HG02798 (cell line): ENCODE results near the gene LGI2.
"Not testable (repeated sequence)": the region's sequence is repeated elsewhere in the genome, so short reads cannot be mapped to it uniquely, and the experiment has no call there.

Source experiments
- ATAC-seq: cut with Tn5 transposase; IDR thresholded peaks from one replicate; pipeline ENCODE4 v1.9.1; 2021; ENCODE audit warnings: mild to moderate bottlenecking; ENCODE audit not compliant: unreplicated experiment, poor library complexity

The LGI2 gene

DNA sequence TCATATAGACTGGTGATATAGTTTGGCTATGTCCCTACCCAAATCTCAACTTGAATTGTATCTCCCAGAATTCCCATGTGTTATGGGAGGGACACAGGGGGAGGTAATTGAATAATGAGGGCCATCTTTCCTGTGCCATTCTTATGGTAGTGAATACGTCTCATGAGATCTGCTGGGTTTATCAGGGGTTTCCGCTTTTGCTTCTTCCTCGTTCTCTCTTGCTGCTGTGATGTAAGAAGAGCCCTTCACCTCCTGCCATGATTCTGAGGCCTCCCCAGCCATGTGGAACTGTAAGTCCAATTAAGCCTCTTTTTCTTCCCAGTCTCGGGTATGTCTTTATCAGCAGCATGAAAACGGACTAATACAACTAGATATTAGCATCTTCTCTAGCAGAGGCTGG lies 21.3 kb upstream of the LGI2 start:
- not testable (repeated sequence) for ATAC-seq

DNA sequence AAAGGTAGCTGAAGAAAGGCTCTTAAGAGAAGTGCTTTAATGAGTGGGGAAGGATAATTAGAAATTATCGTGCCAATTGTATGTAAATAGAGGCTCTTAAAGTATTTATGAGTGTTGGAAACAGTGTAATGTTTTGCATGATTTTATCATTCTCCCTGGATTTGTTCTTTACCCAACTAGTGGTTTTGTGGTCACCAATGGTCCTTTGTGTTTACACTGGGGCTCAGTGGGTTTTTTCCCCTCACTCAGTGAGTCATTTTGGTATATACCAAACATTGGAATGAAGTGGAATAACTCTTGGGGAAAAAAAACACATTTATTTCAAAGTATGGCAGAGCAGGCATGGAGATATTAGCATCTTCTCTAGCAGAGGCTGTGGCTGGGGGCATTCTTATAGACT lies 20.8 kb upstream of the LGI2 start:
- no peak for ATAC-seq

DNA sequence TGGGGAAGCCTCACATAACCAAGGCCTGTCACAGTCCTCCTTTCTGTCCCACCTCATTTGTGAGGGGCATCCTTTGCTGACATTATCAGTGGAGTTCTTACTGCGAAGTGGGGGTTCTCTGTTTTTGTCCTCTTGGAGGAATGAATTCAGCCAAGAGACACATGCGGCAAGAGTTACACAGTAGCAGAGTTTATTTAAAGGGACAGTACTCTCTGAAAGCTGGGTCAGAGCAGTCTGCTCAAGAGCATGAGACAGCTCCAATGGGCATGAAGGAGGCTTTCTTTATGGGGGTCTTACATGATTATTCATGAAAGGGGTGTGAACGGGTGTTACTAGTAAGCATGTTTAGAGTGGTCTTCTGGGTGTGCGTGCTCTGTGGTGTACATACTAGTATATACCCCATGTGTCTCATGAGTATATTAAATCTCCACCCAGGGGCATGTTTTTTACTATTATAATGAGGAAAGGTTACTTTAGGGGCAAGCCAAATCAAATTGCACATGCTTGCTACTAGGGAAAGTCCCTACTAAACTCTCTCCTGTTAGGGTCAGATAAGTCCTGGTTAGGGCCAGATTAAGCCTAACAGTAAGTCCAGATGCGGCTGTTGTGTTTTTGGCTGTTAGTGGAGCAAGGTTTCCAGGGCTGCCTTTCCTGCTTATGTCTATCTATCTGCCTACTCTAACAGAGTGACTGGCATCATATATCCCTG lies 19.8 kb upstream of the LGI2 start:
- ATAC-seq = no peak

DNA sequence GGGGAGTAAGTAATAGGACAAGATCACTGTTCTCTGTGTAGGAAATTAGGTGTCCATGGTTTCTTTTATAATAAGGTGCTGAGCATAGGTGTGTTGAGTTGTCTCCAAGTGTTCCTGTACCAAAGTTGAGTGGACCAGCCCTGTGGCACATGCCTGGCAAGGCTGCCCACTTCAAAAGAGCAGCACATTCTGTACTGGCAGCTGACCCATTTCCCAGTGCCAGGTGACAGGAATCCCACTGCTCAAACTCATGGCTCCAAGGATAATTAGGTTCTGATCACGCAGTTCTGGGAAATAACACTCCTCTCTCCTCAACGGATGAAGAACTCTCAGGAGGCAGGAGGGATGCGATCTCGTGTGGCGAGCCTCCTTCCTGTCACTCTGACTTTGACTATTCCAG lies 12.8 kb upstream of the LGI2 start:
- ATAC-seq = no peak

DNA sequence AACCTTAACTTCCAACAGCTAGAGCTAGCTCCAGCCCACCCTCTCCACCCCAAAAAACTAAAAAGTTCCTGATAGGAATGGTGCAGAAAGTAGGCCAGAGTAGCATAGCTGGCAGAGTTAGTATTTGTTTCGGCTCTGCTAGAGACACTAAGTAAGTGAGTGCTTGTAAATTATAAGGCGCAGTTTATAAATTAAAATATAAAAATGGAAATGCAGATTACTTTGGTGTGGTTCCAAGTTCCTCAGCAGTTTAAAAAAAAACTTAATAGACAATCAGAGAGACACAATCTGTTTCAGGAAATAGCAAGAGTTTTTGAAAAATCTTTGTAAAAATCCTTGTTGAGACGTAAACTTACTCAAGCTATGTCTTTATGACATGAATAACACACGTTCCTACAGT lies 2.8 kb upstream of the LGI2 start:
- ATAC-seq = no peak

DNA sequence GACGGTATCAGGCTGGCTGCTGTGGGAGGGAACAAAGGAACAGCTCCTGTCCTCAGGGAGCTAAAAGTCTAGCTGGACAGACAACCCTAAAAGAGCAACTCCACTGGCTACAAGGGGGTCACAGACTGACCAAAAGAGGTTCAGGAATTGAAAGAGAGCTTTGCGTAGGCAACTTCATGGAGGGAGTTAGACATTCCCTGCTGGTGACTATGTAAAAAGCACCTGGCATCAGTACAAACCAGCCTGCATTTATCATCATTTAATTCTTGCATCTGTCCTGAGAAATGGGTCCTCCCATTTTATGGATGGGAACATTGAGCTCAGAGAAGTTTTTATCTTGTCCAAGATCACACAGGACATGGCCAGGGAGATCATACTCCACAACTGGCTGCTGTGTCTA lies 1.4 kb upstream of the LGI2 start:
- no peak for ATAC-seq

DNA sequence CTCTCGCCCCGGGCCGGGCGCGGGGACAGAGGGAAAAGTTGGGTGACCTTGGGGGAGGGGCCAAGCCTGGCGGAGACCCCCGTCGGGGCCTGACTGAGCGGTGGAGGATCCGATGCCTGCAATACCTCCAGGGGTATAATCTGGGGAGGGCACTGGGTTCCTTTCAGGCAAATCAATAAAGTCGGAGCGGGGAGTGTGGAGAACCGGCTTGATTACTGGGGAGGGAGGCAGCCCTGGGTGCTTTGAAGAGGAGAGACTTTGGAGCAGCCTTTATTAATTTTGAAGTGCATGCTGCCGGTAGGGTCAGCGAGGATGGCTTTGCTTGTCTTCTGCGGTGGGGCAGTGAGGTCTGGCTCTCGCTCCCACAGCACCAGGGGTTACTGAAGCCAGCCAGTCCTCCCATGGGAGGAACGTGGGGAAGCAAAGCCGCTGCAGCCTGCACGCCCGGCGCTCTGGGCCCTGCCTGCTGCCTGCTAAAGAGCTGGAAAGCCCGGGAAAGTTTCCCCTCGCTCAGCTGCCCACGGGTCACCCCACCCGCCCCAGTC lies 403 bp upstream of the LGI2 start:
- no peak for ATAC-seq

DNA sequence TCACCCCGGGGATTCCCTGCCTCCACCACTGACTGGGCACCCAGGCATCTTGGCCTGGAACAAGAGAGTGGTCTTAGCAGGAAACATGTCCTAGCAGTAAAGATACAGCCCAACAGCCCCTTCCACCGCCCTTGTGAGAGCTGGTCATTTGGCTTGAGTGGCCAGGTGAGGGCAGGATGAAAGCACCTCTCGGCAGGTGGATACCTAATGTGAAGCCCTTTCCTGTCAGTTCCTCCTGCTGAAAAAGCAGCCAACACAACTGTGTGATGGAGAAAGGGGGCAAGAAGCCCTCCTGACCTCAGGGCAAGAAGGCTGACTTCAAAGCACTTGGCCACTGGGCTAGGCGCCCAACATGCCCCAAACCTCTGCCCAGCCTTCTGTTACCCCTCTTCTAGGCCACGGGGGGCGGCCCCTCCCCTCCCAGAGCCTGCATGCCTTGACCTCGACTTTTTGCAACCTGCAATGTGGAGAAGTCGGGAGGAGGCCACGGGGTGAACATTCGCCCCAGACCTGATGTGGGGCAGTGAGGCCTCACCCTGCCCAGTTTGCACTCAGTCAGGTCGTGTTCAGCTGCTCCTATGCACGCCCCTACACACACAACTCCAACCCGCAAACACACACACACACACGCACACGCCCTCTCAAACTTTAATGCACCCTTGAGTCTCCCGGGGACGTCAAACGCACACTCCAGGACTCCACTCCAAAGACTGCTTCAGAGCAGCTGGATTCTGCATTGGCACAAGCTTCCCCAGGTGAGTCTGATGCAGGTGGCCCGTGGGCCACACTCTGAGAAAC lies 1.1 kb downstream of the LGI2 start:
- ATAC-seq = no peak

DNA sequence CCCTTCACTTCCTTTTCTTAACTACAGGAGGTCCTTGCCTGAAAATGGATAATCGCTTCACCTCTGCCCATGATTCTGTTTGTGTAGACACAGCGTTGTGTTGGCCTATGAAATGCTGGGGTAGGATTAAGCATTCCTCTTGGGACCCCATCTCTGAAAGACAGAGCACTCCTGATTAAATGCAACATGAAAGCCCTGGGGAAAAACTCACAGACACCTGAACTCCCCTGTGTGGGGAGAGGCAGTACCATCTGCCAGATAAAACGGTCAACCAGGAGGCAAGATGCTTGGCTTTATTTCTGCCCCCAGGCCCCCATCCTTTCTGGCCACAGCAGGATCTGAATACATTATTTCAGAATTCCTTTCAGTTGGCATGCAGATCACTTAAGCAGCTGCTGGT lies 1.9 kb downstream of the LGI2 start:
- no peak for ATAC-seq

DNA sequence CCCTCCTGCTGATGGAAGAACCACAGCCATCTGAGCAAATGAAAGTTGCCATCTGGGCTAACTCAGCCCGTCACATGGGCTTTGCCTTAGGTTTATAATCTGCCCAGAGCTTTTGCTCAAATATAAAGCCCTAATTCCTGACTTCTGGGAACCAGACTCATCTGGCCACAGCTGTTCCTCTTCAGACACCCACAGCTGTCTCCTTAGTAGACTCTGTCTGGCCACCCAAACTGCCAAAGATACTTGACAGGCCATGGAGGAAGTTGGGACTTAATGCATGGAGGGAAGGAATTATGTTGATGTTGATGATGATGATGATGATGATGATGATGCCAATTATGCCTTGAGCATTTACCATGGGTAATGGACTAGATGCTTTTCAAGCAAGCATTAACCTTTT lies 8.0 kb downstream of the LGI2 start:
- ATAC-seq = no peak

DNA sequence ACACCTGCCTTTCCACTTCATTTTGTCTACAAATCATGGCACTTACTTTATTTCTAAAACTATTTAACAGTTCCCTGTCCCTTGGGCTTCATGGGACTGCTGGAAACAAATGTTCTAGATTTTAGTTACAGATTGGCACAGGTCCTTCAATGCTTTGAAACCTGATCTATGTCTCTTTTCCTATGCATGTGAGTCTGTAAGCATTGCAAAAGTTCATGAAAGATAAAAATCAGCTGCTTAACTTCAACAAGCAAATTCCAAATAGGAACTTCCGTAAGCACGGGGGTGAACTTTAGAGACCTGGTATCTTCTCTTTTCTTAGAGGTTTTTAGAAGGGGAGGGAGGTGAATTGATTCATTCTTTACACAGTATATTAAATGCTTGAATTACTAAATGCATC lies 9.5 kb downstream of the LGI2 start:
- no peak for ATAC-seq

DNA sequence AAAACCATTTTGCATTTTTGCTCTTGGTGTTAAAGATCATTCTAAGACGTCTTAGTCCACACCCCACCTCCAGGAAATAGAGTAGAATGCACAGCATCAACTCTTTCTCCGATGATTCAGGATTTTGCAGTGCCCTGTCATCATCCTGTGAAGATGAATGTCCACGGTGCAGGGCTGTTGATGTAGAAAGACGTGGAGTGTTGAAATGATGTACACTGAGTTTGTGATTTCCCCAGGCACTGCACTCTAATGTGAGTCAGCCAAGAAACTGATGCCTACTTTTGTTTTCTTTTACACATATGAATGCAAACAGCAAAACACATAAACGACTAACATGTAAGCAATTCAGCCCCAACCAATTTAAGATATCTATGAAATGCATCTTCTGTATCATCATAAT lies 10.5 kb downstream of the LGI2 start:
- no peak for ATAC-seq

DNA sequence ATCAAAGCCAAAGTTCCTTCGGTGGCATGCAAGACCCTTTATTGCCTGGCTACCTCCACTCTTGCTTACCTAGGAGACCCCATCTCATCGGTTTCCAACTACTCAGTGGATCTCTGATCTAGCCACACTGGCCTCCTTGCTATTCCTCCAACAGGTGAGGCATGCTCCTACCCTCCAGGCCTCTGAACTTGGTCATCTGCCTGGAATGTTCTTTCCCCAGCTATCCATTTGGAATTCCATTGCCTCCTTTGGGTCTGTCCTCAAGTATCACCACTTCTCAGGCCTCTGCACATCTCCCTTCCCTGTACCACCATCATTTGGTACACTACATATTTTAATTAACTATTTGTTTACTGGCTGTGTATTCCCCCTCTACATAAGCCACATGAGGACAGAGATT lies 11.2 kb downstream of the LGI2 start:
- ATAC-seq = no peak

DNA sequence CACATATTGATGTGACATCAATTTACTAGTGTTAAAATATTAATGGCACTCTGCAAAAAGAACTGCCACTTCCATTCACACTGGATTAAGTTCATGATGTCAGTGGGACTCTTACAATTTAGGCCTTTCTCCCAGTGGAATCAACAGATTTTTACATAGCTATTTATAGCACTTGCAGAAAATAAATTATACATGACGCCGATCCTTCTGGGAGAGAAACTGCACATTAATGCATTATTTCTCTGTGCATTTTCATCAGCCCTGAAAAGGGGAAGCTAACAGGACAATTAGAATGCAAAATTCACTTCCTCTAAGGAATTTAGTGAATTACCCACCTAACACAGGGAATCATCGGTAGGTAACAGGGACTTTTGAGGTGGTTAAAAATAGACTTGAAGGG lies 15.7 kb downstream of the LGI2 start:
- ATAC-seq = no peak

DNA sequence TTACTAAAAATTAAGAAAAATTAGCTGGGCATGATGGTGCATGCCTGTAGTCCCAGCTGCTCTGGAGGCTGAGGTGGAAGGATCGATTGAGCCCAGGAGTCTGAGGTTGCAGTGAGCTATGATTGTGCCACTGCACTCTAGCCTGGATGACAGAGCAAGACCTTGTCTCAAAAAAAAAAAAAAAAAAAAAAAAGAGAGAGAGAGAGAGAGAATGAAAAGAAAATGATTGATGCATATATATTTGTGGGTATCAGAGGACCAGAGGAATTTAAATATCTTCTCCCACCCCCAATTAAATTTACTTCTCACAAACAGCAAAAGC lies 16.1 kb downstream of the LGI2 start:
- ATAC-seq = not testable (repeated sequence)

DNA sequence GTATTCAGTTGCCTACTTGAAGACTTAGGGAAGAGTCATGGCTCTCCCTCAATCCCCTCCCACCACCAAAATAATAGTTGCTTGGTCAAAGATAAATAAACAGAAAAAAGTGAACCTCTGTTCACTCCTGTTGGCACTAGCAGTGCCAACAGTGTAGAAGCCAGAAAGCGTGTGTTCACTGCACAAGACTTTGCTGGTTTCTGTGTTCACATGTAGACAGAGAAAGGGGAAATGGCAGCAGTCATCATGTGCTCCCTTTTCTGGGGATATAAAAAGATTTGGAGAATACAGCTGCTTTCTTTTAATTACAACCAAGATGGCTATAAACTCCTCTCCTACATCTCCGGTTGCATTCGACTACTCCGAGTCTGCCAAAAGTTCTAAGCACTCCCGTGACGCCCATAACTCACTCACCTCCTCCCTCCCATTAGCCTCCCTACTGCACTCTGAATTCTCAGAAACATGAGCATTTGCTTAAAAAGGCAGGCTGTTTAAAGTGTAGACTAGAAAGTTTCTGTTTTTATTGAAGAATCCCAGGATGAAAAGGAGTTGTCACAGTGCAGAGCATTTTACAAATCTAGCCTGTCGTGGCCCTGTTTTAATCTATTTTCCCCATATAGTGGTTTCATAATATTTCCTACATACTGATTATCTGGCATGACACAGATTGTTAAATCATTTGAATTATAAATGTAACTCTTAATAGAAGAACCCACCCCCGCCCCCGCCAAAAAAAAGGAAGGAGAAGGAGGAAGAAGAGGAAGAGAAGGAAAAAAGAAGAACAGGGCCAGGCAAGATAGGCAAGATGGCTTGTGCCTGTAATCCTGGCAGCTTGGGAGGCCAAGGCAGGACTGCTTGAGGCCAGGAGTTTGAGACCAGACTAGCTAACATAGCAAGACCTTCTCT lies 16.7 kb downstream of the LGI2 start:
- ATAC-seq = no peak

DNA sequence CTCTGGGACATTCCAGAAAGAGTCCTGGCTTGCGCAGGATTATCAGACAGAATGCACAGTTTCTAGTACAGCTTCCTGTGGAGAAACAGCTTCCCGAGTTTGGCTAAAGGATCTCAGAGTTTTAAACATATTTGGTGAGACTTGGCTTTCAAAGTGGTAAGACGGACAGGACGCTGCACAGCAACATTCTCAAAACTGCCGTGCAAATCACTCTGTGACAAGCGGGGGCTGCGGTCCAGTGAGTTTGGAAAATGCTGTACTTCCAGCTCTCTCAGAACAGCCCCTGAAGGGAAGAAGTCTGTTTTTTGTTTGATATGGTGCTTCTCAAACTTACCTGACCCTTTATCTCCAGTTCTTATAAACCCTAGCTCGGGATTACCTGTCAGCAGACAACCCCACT lies 18.1 kb downstream of the LGI2 start:
- no peak for ATAC-seq

DNA sequence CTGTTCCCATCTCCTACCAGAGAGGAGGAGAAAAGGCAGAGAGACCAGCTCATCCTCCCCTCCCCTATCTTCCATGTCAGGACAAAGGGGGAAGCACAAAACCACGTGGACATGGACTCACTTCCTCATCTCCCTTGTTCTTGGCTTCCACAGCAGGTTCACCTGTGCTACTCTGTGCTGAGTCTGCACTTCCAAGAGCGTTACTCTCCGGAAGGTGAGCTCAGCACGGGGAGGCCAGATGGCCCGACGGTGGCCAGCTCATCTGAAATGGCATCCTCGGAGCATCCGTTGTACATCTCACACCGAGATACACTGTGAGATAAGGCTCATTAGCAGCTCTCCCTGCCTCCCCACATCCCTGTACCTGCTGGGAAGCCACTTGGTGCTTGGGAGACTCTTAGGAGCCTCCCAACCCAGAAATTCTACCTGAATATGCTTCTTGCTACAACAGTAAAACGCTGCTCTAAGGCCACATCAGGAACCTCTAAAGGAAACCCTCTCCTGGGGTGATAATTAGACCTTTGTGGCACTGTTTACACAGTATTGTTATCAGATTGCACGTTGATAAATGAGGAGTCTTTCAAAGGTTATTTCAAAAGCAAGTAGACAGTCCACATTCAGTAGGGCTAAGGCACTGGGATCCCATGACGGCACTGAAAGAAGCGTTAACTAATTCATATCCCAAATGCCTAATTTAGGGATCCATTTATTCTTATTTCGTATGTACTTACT lies 19.4 kb downstream of the LGI2 start:
- no peak for ATAC-seq

DNA sequence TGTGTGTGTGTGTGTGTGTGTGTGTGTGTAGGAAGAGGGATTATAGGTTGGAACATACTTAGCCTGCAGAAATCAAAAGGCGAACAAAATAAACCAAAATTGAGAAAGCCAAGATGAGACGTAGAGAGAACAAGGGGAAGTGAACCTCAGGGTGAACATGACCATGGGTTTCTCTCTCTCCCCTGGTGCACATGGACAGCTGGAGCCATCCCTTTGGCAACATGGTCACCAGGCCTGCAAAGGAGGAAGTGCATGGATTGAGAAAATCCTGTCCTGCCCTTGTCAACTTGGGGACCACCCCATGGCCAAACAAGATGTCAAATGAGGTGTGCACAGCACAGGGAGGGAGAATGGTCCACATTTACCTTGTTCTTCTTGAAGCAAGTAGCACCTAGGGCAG lies 23.1 kb downstream of the LGI2 start:
- no peak for ATAC-seq

DNA sequence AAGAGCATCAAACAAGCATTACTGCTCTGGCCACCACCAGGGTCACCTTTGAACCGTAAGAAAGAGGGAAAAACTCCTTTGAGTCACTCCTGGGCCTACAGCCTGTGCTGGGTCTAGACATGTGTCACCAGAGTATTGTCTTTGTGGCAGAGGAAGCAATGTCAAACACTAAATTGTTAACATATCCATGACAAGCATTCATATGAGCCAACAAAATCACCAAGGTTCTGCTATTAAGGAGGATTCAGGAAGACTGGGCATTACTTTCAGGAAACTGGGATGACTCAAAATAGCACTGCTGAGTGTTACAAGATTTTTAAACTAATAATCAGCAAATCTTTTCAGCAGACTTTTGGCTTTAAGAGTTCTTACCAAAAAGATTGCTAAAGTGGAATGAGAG lies 28.1 kb downstream of the LGI2 start:
- ATAC-seq = no peak
